H1 (cell line): Measurements from ENCODE around the gene BLOC1S4. TPM values are rescaled to one million over a fixed set of nuclear protein-coding genes. Genes with fewer than 3 reads are reported as not detected.

ENCODE experiments used
- CTCF ChIA-PET: fragments of 300-600 bp; sonication (Branson Sonifier 250); formaldehyde crosslinking; loops from one replicate; lab custom pipeline; 2021; ENCODE audit not compliant: partially characterized antibody; lab: Charles Lee
- POLR2A ChIA-PET: fragments of 300-600 bp; sonication (Branson Sonifier 250); formaldehyde crosslinking; loops from one replicate; lab custom pipeline; 2021; ENCODE audit warnings: inconsistent platforms; ENCODE audit not compliant: partially characterized antibody; lab: Charles Lee
- DNase-seq, 2 experiments: peaks; one replicate each; pipeline versions ENCODE4 v3.0.0 to v3.0.0-alpha.2; 2010 to 2022; ENCODE audit warnings: low spot score in 2 of 2, low read depth in 1 of 2, mixed read lengths in 1 of 2
- FAIRE-seq: peaks from 2 replicates; lab custom pipeline; 2011; peaks lifted over from hg19 to GRCh38; lab: Jason Lieb, UNC
- H2AFZ ChIP-seq: 2 replicates; pipeline ENCODE4 v1.8.1; 2012; ENCODE audit warnings: low read length, inconsistent platforms
- H2AK5ac ChIP-seq: 2 replicates; pipeline ENCODE4 v1.6.1; 2013; ENCODE audit warnings: low read depth, low read length
- H2BK120ac ChIP-seq: replicated peaks from 2 replicates; pipeline ENCODE3; 2013; ENCODE audit warnings: low read depth, low read length, inconsistent platforms
- H2BK12ac ChIP-seq: 2 replicates; pipeline ENCODE4 v1.6.1; 2013; ENCODE audit warnings: low read depth, low read length
- H2BK15ac ChIP-seq: 2 replicates; pipeline ENCODE4 v1.6.1; 2013; ENCODE audit warnings: low read length
- H2BK20ac ChIP-seq: 2 replicates; pipeline ENCODE4 v1.6.1; 2013; ENCODE audit warnings: low read length
- H2BK5ac ChIP-seq: 2 replicates; pipeline ENCODE4 v1.6.1; 2013; ENCODE audit warnings: low read depth, low read length
- H3K14ac ChIP-seq: 2 replicates; pipeline ENCODE4 v1.6.1; 2013; ENCODE audit warnings: inconsistent platforms; ENCODE audit not compliant: insufficient read length
- H3K18ac ChIP-seq: 2 replicates; pipeline ENCODE4 v1.6.1; 2013; ENCODE audit warnings: low read length; ENCODE audit errors: extremely low read depth
- H3K23ac ChIP-seq: 2 replicates; pipeline ENCODE4 v1.6.1; 2013; ENCODE audit warnings: inconsistent platforms; ENCODE audit not compliant: insufficient read length
- H3K23me2 ChIP-seq: 2 replicates; pipeline ENCODE4 v1.6.1; 2013; ENCODE audit warnings: low read depth, low read length
- H3K27ac ChIP-seq: 2 replicates; pipeline ENCODE4 v1.6.1; 2011; ENCODE audit warnings: low read depth, low read length, inconsistent platforms
- H3K27me3 ChIP-seq, 4 experiments: replicated peaks in 1 of 4; 1 replicate in 1 of 4; 2 replicates in 3 of 4; pipeline versions ENCODE4 v1.6.1 to v1.8.1; 2011 to 2013; ENCODE audit warnings: low read length in 3 of 4, mild to moderate bottlenecking in 3 of 4, inconsistent platforms in 2 of 4, mixed read lengths in 2 of 4, moderate library complexity in 1 of 4; ENCODE audit not compliant: control insufficient read depth in 3 of 4, insufficient read depth in 3 of 4; ENCODE audit errors: extremely low read depth in 1 of 4
- H3K36me3 ChIP-seq, 4 experiments: 2 replicates each; pipeline versions ENCODE4 v1.6.1 to v1.8.1; 2011 to 2013; ENCODE audit warnings: mild to moderate bottlenecking in 4 of 4, low read length in 3 of 4, moderate library complexity in 2 of 4, control low read depth in 1 of 4, inconsistent platforms in 1 of 4; ENCODE audit not compliant: insufficient read depth in 4 of 4, control insufficient read depth in 2 of 4
- H3K4ac ChIP-seq: replicated peaks from 2 replicates; pipeline ENCODE3; 2013; ENCODE audit warnings: low read length, low read depth, mixed read lengths, inconsistent platforms; ENCODE audit not compliant: insufficient read length
- H3K4me1 ChIP-seq, 4 experiments: replicated peaks in 1 of 4; 1 replicate in 1 of 4; 2 replicates in 3 of 4; pipeline versions ENCODE4 v1.6.1 to v1.8.1; 2011 to 2013; ENCODE audit warnings: low read length in 3 of 4, inconsistent platforms in 2 of 4, mixed read lengths in 1 of 4; ENCODE audit not compliant: insufficient read depth in 4 of 4, control insufficient read depth in 3 of 4
- H3K4me2 ChIP-seq, 2 experiments: 2 replicates each; pipeline versions ENCODE4 v1.6.1 to v1.8.1; 2011 to 2013; ENCODE audit warnings: low read depth in 2 of 2, low read length in 2 of 2, control low read depth in 1 of 2, inconsistent platforms in 1 of 2, mild to moderate bottlenecking in 1 of 2; ENCODE audit not compliant: insufficient read depth in 1 of 2
- H3K4me3 ChIP-seq, 4 experiments: fragments of 200-600, 300-600 bp in 1 of 4; sonication (generic), shearing (Covaris generic), sonication (Bioruptor Twin) in 1 of 4; 2 replicates each; pipeline versions ENCODE4 v1.5.1 to v1.8.1; 2011 to 2016; ENCODE audit warnings: low read length in 4 of 4, low read depth in 3 of 4, control low read depth in 2 of 4, inconsistent platforms in 2 of 4, mild to moderate bottlenecking in 2 of 4, mixed read lengths in 1 of 4, moderate library complexity in 1 of 4; ENCODE audit not compliant: insufficient read depth in 2 of 4; ENCODE audit errors: extremely low read depth in 1 of 4
- H3K56ac ChIP-seq: replicated peaks from 2 replicates; pipeline ENCODE3; 2013; ENCODE audit warnings: low read depth, mild to moderate bottlenecking, mixed read lengths, low read length, inconsistent platforms; ENCODE audit not compliant: insufficient read length
- H3K79me1 ChIP-seq: 2 replicates; pipeline ENCODE4 v1.6.1; 2013; ENCODE audit warnings: low read depth, low read length, control low read depth
- H3K79me2 ChIP-seq, 2 experiments: 2 replicates each; pipeline versions ENCODE4 v1.6.1 to v1.8.1; 2012 to 2013; ENCODE audit warnings: low read length in 2 of 2, mild to moderate bottlenecking in 2 of 2, inconsistent platforms in 1 of 2; ENCODE audit not compliant: insufficient read depth in 2 of 2, control insufficient read depth in 1 of 2
- H3K9ac ChIP-seq, 4 experiments: replicated peaks in 1 of 4; 1 replicate in 1 of 4; 2 replicates in 3 of 4; pipeline versions ENCODE4 v1.6.1 to v1.8.1; 2011 to 2013; ENCODE audit warnings: low read depth in 3 of 4, low read length in 3 of 4, control low read depth in 2 of 4, mild to moderate bottlenecking in 2 of 4, moderate library complexity in 2 of 4, inconsistent platforms in 1 of 4; ENCODE audit errors: extremely low read depth in 1 of 4
- H3K9me3 ChIP-seq, 2 experiments: 2 replicates each; pipeline versions ENCODE4 v1.6.1 to v1.8.1; 2012 to 2013; ENCODE audit warnings: mild to moderate bottlenecking in 2 of 2, moderate library complexity in 2 of 2, control low read depth in 1 of 2, inconsistent platforms in 1 of 2, low read depth in 1 of 2, low read length in 1 of 2, mixed read lengths in 1 of 2; ENCODE audit not compliant: insufficient read depth in 2 of 2
- H4K20me1 ChIP-seq, 2 experiments: replicated peaks in 1 of 2; 2 replicates each; pipeline versions ENCODE3 to v1.8.1; 2011 to 2013; ENCODE audit warnings: inconsistent platforms in 2 of 2, low read length in 2 of 2, mild to moderate bottlenecking in 1 of 2; ENCODE audit not compliant: insufficient read depth in 2 of 2, control insufficient read depth in 1 of 2
- H4K5ac ChIP-seq: 2 replicates; pipeline ENCODE4 v1.6.1; 2013; ENCODE audit warnings: low read length, low read depth, mixed read lengths, inconsistent platforms; ENCODE audit not compliant: insufficient read length
- H4K8ac ChIP-seq: 2 replicates; pipeline ENCODE4 v1.8.0; 2013; ENCODE audit warnings: mild to moderate bottlenecking, moderate library complexity, low read length, inconsistent platforms; ENCODE audit not compliant: insufficient read depth; ENCODE audit errors: extremely low read depth
- H4K91ac ChIP-seq: replicated peaks from 2 replicates; pipeline ENCODE3; 2013; ENCODE audit warnings: low read length, mixed read lengths, inconsistent platforms; ENCODE audit not compliant: insufficient read length
- USF2 ChIP-seq: IDR thresholded peaks from 2 replicates; pipeline ENCODE4 v1.6.1; 2011; ENCODE audit warnings: low read length, improper control_type of control experiment
- ZNF274 ChIP-seq: IDR thresholded peaks from 2 replicates; pipeline ENCODE4 v1.7.0; 2012; ENCODE audit warnings: low read length, borderline replicate concordance; ENCODE audit errors: extremely low read depth
- WGBS, 2 experiments: shearing (Covaris generic) in 1 of 2; methylation state at CpG; one replicate each; pipeline versions ENCODE4 v1.1.6 to v1.1.7; 2013 to 2015; ENCODE audit warnings: low lambda C conversion rate in 2 of 2, mixed read lengths in 2 of 2, inconsistent platforms in 1 of 2, low coverage in 1 of 2, missing lambda C conversion rate in 1 of 2; ENCODE audit not compliant: insufficient replicate concordance in 2 of 2, insufficient coverage in 1 of 2, insufficient read length in 1 of 2; ENCODE audit errors: extremely low coverage in 1 of 2, missing lambda C conversion rate in 1 of 2; 5-methylcytosine and 5-hydroxymethylcytosine counted together
- polyA plus RNA-seq, 7 experiments: library from polyadenylated mRNA; depleted of rRNA in 3 of 7; stranded (reverse) in 5 of 7; unstranded in 2 of 7; fragments of >200 nt in 5 of 7; fragments of 200-250 nt in 2 of 7; gene quantifications; 1 replicate in 5 of 7; 2 replicates in 1 of 7; 4 replicates in 1 of 7; pipeline versions ENCODE4 v1.2.1 to v1.2.3, GENCODE V29; 2011 to 2013; ENCODE audit warnings: missing spikeins in 2 of 7, mixed read lengths in 2 of 7
- total RNA-seq: library from RNA; stranded (reverse); fragmentation: NEBNext Ultra II Directional; extraction: Animal tissue kit (Norgen Biotek cat#: 25700); gene quantifications from 2 replicates; pipeline ENCODE4 v1.2.1, GENCODE V29; 2021

BLOC1S4 gene
- total and polyA plus RNA-seq, 2 of the 8 experiments (the other 6 are each of a cell fraction or from before 2014, with no cell fraction given), result 19.1 to 27.8 TPM

GRCh38 chr4:6723851-6724250 lies 7.9 kb downstream of the BLOC1S4 start:
- no peak overlapping the region for H2BK120ac ChIP-seq
- H3K4me1 ChIP-seq, result peaks cover 0 to 12% (median 5%) of the 10 kb centered on the region in 4 experiments; a peak in 5 of 7 replicates
- H3K9ac ChIP-seq, result no peak overlapping the region
- no peak overlapping the region for H3K27ac ChIP-seq
- H3K4ac ChIP-seq, result no peak overlapping the region
- H3K23me2 ChIP-seq, result peaks cover 9% of the 10 kb centered on the region
- no peak overlapping the region for H3K23ac ChIP-seq
- 89% methylated on average over 8 of the region's 8 CpGs; no CpG with 5 or more reads in 1 of the 2 experiments for WGBS, 2 experiments
- H3K4me2 ChIP-seq, result no peak overlapping the region
- H3K79me1 ChIP-seq, result no peaks in the 10 kb centered on the region
- no peak overlapping the region for H4K5ac ChIP-seq
- H3K27me3 ChIP-seq, result no peaks in the 10 kb centered on the region
- H2BK20ac ChIP-seq, result no peak overlapping the region
- no peaks in the 10 kb centered on the region; a peak in 1 of 8 replicates for H3K36me3 ChIP-seq
- H3K9me3 ChIP-seq, result no peaks in the 10 kb centered on the region
- H2BK12ac ChIP-seq, result no peak overlapping the region
- no peak overlapping the region for H4K91ac ChIP-seq
- peaks cover 0 to 6% of the 10 kb centered on the region in 2 experiments for H4K20me1 ChIP-seq
- no peak overlapping the region for H3K18ac ChIP-seq
- H3K4me3 ChIP-seq, result no peak overlapping the region
- TF ChIP-seq USF2 (no peak), ZNF274 (no peak)
- TF ChIP-seq, all 59 proteins: peak for 0
- H3K56ac ChIP-seq, result no peak overlapping the region
- no peak overlapping the region for H2AK5ac ChIP-seq
- H2BK15ac ChIP-seq, result no peak overlapping the region; the same call in 1 of the 2 replicates
- H2BK5ac ChIP-seq, result no peak overlapping the region
- DNase-seq, result no peak
- no peaks in the 10 kb centered on the region for H3K79me2 ChIP-seq
- no peak for FAIRE-seq
- ChIA-PET POLR2A (no interaction called here), CTCF (interaction anchor here (11.1 kb wide), 1 partner anchor 151 kb away, joined by 182 read pairs; no protein-coding TSS in a partner anchor)
- H3K14ac ChIP-seq, result no peak overlapping the region
- no peak overlapping the region for H2AFZ ChIP-seq
- H4K8ac ChIP-seq, result no peak overlapping the region
